CD14-positive monocyte (primary cell): Measurements from ENCODE around the gene MET. TPM values are rescaled to one million over a fixed set of nuclear protein-coding genes. Genes with fewer than 3 reads are reported as not detected.

ENCODE experiments used
- DNase-seq, 3 donors: peaks; one replicate each; pipeline ENCODE4 v3.0.0-alpha.2; 2011 to 2022
- H2AFZ ChIP-seq: 2 replicates; pipeline ENCODE4 v1.6.0; 2012; ENCODE audit warnings: mild to moderate bottlenecking, low read depth, low read length, inconsistent platforms; ENCODE audit not compliant: insufficient read depth, poor library complexity, severe bottlenecking
- H3K27ac ChIP-seq, 2 donors: 1 replicate in 1 of 2; 2 replicates in 1 of 2; pipeline ENCODE4 v1.5.1; 2012 to 2013; ENCODE audit warnings: low read length in 2 of 2, control low read depth in 1 of 2, inconsistent platforms in 1 of 2, low read depth in 1 of 2, mild to moderate bottlenecking in 1 of 2
- H3K27me3 ChIP-seq, 2 donors: one replicate each; pipeline versions ENCODE4 v1.6.0 to v1.6.1; 2011 to 2013; ENCODE audit warnings: low read length in 2 of 2; ENCODE audit not compliant: control insufficient read depth in 2 of 2, insufficient read depth in 2 of 2
- H3K36me3 ChIP-seq, 2 donors: replicated peaks in 1 of 2; 1 replicate in 1 of 2; 2 replicates in 1 of 2; pipeline versions ENCODE4 v1.5.1 to v1.6.1; 2012 to 2013; ENCODE audit warnings: low read length in 2 of 2, control low read depth in 1 of 2, inconsistent platforms in 1 of 2, mild to moderate bottlenecking in 1 of 2; ENCODE audit not compliant: insufficient read depth in 2 of 2, control insufficient read depth in 1 of 2
- H3K4me1 ChIP-seq, 2 donors: 1 replicate in 1 of 2; 2 replicates in 1 of 2; pipeline versions ENCODE4 v1.5.1 to v1.6.1; 2012 to 2013; ENCODE audit warnings: low read length in 2 of 2, control low read depth in 1 of 2, inconsistent platforms in 1 of 2, mild to moderate bottlenecking in 1 of 2, moderate library complexity in 1 of 2; ENCODE audit not compliant: insufficient read depth in 2 of 2, control insufficient read depth in 1 of 2
- H3K4me2 ChIP-seq: replicated peaks from 2 replicates; pipeline ENCODE3; 2012; ENCODE audit warnings: low read length, moderate library complexity, mild to moderate bottlenecking; ENCODE audit not compliant: poor library complexity, severe bottlenecking; ENCODE audit errors: extremely low read depth
- H3K4me3 ChIP-seq, 3 experiments: fragments of 200-600 bp in 1 of 3; sonication (generic) in 1 of 3; replicated peaks in 1 of 3; 1 replicate in 2 of 3; 2 replicates in 1 of 3; pipeline ENCODE4 v1.5.1; 2011 to 2013; ENCODE audit warnings: low read length in 3 of 3, mild to moderate bottlenecking in 3 of 3, control low read depth in 2 of 3, low read depth in 2 of 3, inconsistent platforms in 1 of 3, moderate library complexity in 1 of 3
- H3K79me2 ChIP-seq: 2 replicates; pipeline ENCODE4 v1.6.0; 2012; ENCODE audit warnings: mild to moderate bottlenecking, control low read depth, inconsistent platforms, low read length, moderate library complexity; ENCODE audit not compliant: insufficient read depth
- H3K9ac ChIP-seq: 2 replicates; pipeline ENCODE4 v1.6.0; 2017; ENCODE audit warnings: low read length, mild to moderate bottlenecking; ENCODE audit not compliant: insufficient read depth, poor library complexity, severe bottlenecking
- H3K9me3 ChIP-seq, 2 donors: replicated peaks in 1 of 2; 1 replicate in 1 of 2; 2 replicates in 1 of 2; pipeline versions ENCODE4 v1.5.1 to v1.6.1; 2012 to 2013; ENCODE audit warnings: low read length in 2 of 2, control low read depth in 1 of 2; ENCODE audit not compliant: control insufficient read depth in 1 of 2, insufficient read depth in 1 of 2
- H4K20me1 ChIP-seq: 2 replicates; pipeline ENCODE4 v1.6.0; 2012; ENCODE audit warnings: mild to moderate bottlenecking, low read length, control low read depth, moderate library complexity; ENCODE audit not compliant: insufficient read depth
- H3K27ac Mint-ChIP-seq, 7 donors: one replicate each; pipeline ENCODE4 v1.8.0; 2020; ENCODE audit warnings: mild to moderate bottlenecking in 7 of 7, mixed read lengths in 7 of 7, moderate library complexity in 6 of 7, inconsistent platforms in 2 of 7
- H3K27me3 Mint-ChIP-seq, 3 donors: one replicate each; pipeline ENCODE4 v1.8.0; 2021 to 2022; ENCODE audit warnings: low read depth in 3 of 3, mild to moderate bottlenecking in 3 of 3, mixed read lengths in 3 of 3, moderate library complexity in 3 of 3, inconsistent platforms in 1 of 3
- H3K36me3 Mint-ChIP-seq, 2 donors: one replicate each; pipeline ENCODE4 v1.8.0; 2020; ENCODE audit warnings: mixed read lengths in 2 of 2, inconsistent platforms in 1 of 2, mild to moderate bottlenecking in 1 of 2
- H3K4me1 Mint-ChIP-seq: one replicate; pipeline ENCODE4 v1.8.0; 2020; ENCODE audit warnings: mild to moderate bottlenecking, mixed read lengths
- H3K4me3 Mint-ChIP-seq, 2 donors: one replicate each; pipeline ENCODE4 v1.8.0; 2020; ENCODE audit warnings: mild to moderate bottlenecking in 2 of 2, mixed read lengths in 2 of 2, moderate library complexity in 1 of 2
- H3K9me3 Mint-ChIP-seq, 7 donors: one replicate each; pipeline ENCODE4 v1.8.0; 2020 to 2022; ENCODE audit warnings: mixed read lengths in 7 of 7, mild to moderate bottlenecking in 6 of 7, moderate library complexity in 6 of 7, inconsistent platforms in 2 of 7
- CTCF ChIP-seq: fragments of 200-600 bp; IDR thresholded peaks from one replicate; pipeline ENCODE4 v1.8.0; 2022; ENCODE audit warnings: antibody characterized with exemption, mild to moderate bottlenecking
- WGBS: methylation state at CpG from one replicate; pipeline ENCODE4 v1.1.5; 2013; ENCODE audit warnings: missing lambda C conversion rate; ENCODE audit not compliant: insufficient coverage; 5-methylcytosine and 5-hydroxymethylcytosine counted together
- intact Hi-C, 2 donors: fragments of 100-400 bp; cut with micrococcal nuclease; formaldehyde crosslinking; loops; one replicate each; pipeline versions ENCODE4 v1.15.0 to v1.15.1; 2023
- polyA plus RNA-seq, 3 donors: library from polyadenylated mRNA; depleted of rRNA in 1 of 3; unstranded in 2 of 3; stranded (reverse) in 1 of 3; fragments of 300-500 nt in 2 of 3; fragments of >200 nt in 1 of 3; fragmentation: Illumina TruSeq in 2 of 3; gene quantifications; 1 replicate in 2 of 3; 2 replicates in 1 of 3; pipeline ENCODE4 v1.2.3, GENCODE V29; 2012 to 2021

MET gene
- polyA plus RNA-seq, 3 donors, result not detected

DNA sequence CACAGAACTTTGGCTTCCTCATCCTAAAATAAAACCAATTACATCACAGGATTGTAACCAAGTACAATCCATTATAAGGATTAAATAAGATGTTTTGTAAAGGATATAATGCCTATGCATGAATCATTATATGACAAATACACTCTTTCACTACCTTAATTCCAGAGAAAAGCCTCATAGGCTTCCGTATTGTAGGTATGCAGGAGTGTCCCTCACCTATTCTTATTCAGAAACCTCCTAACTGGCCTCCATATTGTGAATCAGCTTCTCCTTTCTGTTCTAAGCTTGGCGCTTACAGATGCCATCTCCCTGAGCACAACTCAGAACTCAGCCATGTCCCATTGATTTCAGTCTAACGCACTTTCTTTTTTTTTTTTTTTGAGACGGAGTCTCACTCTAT is 120.8 kb downstream of the MET start:
- H3K4me1 Mint-ChIP-seq, result no peaks in the 10 kb centered on the region
- Histone ChIP-seq H3K27me3 (peaks cover 0 to 2% of the 10 kb centered on the region in 2 donors), H3K9ac (no peak overlapping the region), H3K79me2 (no peaks in the 10 kb centered on the region), H3K4me1 (no peaks in the 10 kb centered on the region), H3K4me2 (no peak overlapping the region), H2AFZ (no peak overlapping the region), H3K36me3 (no peaks in the 10 kb centered on the region), H4K20me1 (no peaks in the 10 kb centered on the region), H3K27ac (no peak overlapping the region), H3K9me3 (no peaks in the 10 kb centered on the region), H3K4me3 (no peak overlapping the region)
- DNase-seq, result no peak
- H3K27ac Mint-ChIP-seq, result no peak overlapping the region
- no peak for TF ChIP-seq CTCF
- no peak overlapping the region for H3K4me3 Mint-ChIP-seq
- 94% methylated on average over 3 of the region's 4 CpGs for WGBS
- H3K36me3 Mint-ChIP-seq, result no peaks in the 10 kb centered on the region
- H3K9me3 Mint-ChIP-seq, result no peaks in the 10 kb centered on the region
- peaks cover 0 to 4% (median 1%) of the 10 kb centered on the region in 3 donors for H3K27me3 Mint-ChIP-seq
- intact Hi-C loops, result no loop called here

DNA sequence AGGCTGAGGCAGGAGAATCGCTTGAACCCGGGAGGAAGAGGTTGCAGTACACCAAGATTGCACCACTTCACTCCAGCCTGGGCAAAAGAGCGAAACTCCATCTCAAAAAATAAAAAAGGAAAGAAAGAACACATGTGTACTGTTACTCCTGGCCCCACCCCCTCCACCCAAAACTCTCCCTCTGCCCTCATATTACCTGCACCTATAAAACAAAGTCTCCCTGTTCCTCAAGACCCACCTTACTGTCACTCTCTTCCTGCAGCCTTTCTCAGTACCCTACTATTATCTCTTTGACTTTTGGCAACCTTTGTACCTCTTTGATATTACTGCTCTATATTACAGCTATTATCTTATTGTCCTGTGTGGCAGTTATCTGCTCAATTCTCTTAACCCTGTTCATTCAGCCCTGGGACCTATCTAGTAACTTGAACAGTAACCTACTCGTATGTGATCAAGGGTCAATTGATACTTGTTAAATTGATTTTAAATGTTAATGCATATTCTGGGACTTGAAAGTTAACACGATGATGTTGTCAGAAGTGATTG is 121.9 kb downstream of the MET start:
- no peak overlapping the region for H3K4me3 Mint-ChIP-seq

More for the DNA sequence above, 121.9 kb downstream of the MET start:
- no peaks in the 10 kb centered on the region for H3K36me3 ChIP-seq
- DNase-seq, result no peak
- Mint-ChIP-seq H3K27ac (no peak overlapping the region), H3K27me3 (peaks cover 0 to 4% (median 1%) of the 10 kb centered on the region in 3 donors), H3K4me1 (no peaks in the 10 kb centered on the region), H3K9me3 (no peaks in the 10 kb centered on the region), H3K36me3 (no peaks in the 10 kb centered on the region)
- no peaks in the 10 kb centered on the region for H4K20me1 ChIP-seq
- no peak overlapping the region for H3K4me3 ChIP-seq
- H3K27ac ChIP-seq, result no peak overlapping the region
- intact Hi-C loops, result no loop called here
- H3K27me3 ChIP-seq, result peaks cover 0 to 2% of the 10 kb centered on the region in 2 donors
- H2AFZ ChIP-seq, result no peak overlapping the region
- H3K4me1 ChIP-seq, result no peaks in the 10 kb centered on the region
- no peak overlapping the region for H3K4me2 ChIP-seq
- TF ChIP-seq CTCF, result no peak
- H3K9ac ChIP-seq, result no peak overlapping the region
- H3K9me3 ChIP-seq, result no peaks in the 10 kb centered on the region
- no peaks in the 10 kb centered on the region for H3K79me2 ChIP-seq
- 100% methylated on average over 1 of the region's 5 CpGs for WGBS
